HG02798 (cell line): ENCODE data around the gene SLC2A11.
"Not testable (repeated sequence)": the region's sequence is repeated elsewhere in the genome, so short reads cannot be mapped to it uniquely, and the experiment has no call there.

ENCODE experiments used
- ATAC-seq: cut with Tn5 transposase; IDR thresholded peaks from one replicate; pipeline ENCODE4 v1.9.1; 2021; ENCODE audit warnings: mild to moderate bottlenecking; ENCODE audit not compliant: unreplicated experiment, poor library complexity

The SLC2A11 gene

GRCh38 chr22:23883658-23884057, 26.0 kb downstream of the SLC2A11 start:
- ATAC-seq, result no peak

- ATAC-seq, result no peak
Measured at GRCh38 chr22:23884140-23884539, 26.5 kb downstream of the SLC2A11 start.

- no peak for ATAC-seq
Measured at GRCh38 chr22:23888615-23889401, 31.1 kb downstream of the SLC2A11 start.

GRCh38 chr22:23889620-23890019, 31.9 kb downstream of the SLC2A11 start:
- no peak for ATAC-seq

GRCh38 chr22:23891726-23892125, 34.1 kb downstream of the SLC2A11 start:
- ATAC-seq, result no peak

GRCh38 chr22:23892130-23892529, 34.5 kb downstream of the SLC2A11 start:
- no peak for ATAC-seq

GRCh38 chr22:23892706-23893105, 35.0 kb downstream of the SLC2A11 start:
- ATAC-seq, result no peak

GRCh38 chr22:23893121-23893944, 35.7 kb downstream of the SLC2A11 start:
- no peak for ATAC-seq

GRCh38 chr22:23893945-23894709, 36.5 kb downstream of the SLC2A11 start, which contains the start of gene MIF:
Gene MIF, plus strand, starts transcription at chr22:23894383. Its CDS starts 92 bp downstream, at chr22:23894475.
- peak; percentile 86 for ATAC-seq

- ATAC-seq, result peak; percentile 21
Measured at GRCh38 chr22:23894710-23895598, 37.3 kb downstream of the SLC2A11 start.

GRCh38 chr22:23895599-23896144, 38.0 kb downstream of the SLC2A11 start:
- ATAC-seq, result no peak

GRCh38 chr22:23896166-23896522, 38.5 kb downstream of the SLC2A11 start:
- no peak for ATAC-seq

GRCh38 chr22:23896523-23897186, 39.0 kb downstream of the SLC2A11 start:
- no peak for ATAC-seq

- no peak for ATAC-seq
Measured at GRCh38 chr22:23897320-23897719, 39.6 kb downstream of the SLC2A11 start.

- ATAC-seq, result no peak
Measured at GRCh38 chr22:23898006-23898974, 40.6 kb downstream of the SLC2A11 start.

- ATAC-seq, result no peak
Measured at GRCh38 chr22:23899042-23899745, 41.5 kb downstream of the SLC2A11 start.

- ATAC-seq, result not testable (repeated sequence)
Measured at GRCh38 chr22:23900227-23900626, 42.6 kb downstream of the SLC2A11 start.
